OCI-LY7 (cell line): ENCODE measurements around the gene ZNF124. TPM values are rescaled to one million over a fixed set of nuclear protein-coding genes. Genes with fewer than 3 reads are reported as not detected.
A peak's percentile ranks its signal among the peaks of the same experiment; 100 is the strongest.

ENCODE experiments used
- BruUV-seq: library from RNA; stranded (reverse); fragments of 400-500 nt; replicated peaks from 2 replicates; lab custom pipeline; 2021; lab: Mats Ljungman, UMichigan
- CTCF ChIA-PET: fragments of 300-600 bp; sonication (Branson Sonifier 250); formaldehyde crosslinking; loops from one replicate; lab custom pipeline; 2022; ENCODE audit warnings: antibody characterized with exemption; ENCODE audit not compliant: unreplicated experiment; lab: Charles Lee
- POLR2A ChIA-PET: fragments of 300-600 bp; sonication (Branson Sonifier 250); formaldehyde crosslinking; loops from one replicate; lab custom pipeline; 2022; ENCODE audit warnings: antibody characterized with exemption; lab: Charles Lee
- DNase-seq: peaks from one replicate; pipeline ENCODE4 v3.0.0-alpha.2; 2015; ENCODE audit warnings: low spot score
- H2AFZ ChIP-seq: fragments of 200-600 bp; sonication (generic), shearing (Covaris generic); 2 replicates; pipeline ENCODE4 v1.6.1; 2014; ENCODE audit warnings: mild to moderate bottlenecking, antibody characterized with exemption, low read length, moderate library complexity
- H3K27ac ChIP-seq: fragments of 200-600 bp; sonication (generic); 2 replicates; pipeline ENCODE4 v1.5.1; 2014; ENCODE audit warnings: mixed run types, low read depth, mild to moderate bottlenecking, moderate library complexity, low read length, inconsistent platforms; ENCODE audit not compliant: poor library complexity, severe bottlenecking
- H3K36me3 ChIP-seq: fragments of 200-600 bp; sonication (generic); 2 replicates; pipeline ENCODE4 v1.6.1; 2014; ENCODE audit warnings: mild to moderate bottlenecking, antibody characterized with exemption, low read length, moderate library complexity, mixed read lengths; ENCODE audit not compliant: insufficient read depth
- H3K4me1 ChIP-seq: fragments of 200-600 bp; sonication (generic); 2 replicates; pipeline ENCODE4 v1.5.1; 2014; ENCODE audit warnings: mild to moderate bottlenecking, low read length; ENCODE audit not compliant: insufficient read depth, poor library complexity, severe bottlenecking
- H3K4me2 ChIP-seq: fragments of 200-600 bp; sonication (generic); 2 replicates; pipeline ENCODE4 v1.6.1; 2014; ENCODE audit warnings: mild to moderate bottlenecking, low read length
- H3K4me3 ChIP-seq: fragments of 200-600 bp; sonication (generic); 2 replicates; pipeline ENCODE4 v1.5.1; 2014; ENCODE audit warnings: mild to moderate bottlenecking, low read depth, low read length; ENCODE audit not compliant: poor library complexity, severe bottlenecking
- H3K79me2 ChIP-seq: fragments of 200-600 bp; sonication (generic); 2 replicates; pipeline ENCODE4 v1.6.1; 2016; ENCODE audit warnings: low read depth, mild to moderate bottlenecking, low read length, moderate library complexity, mixed read lengths; ENCODE audit not compliant: insufficient read depth
- H3K9me2 ChIP-seq: fragments of 200-600 bp; sonication (generic); 2 replicates; pipeline ENCODE4 v1.6.1; 2016; ENCODE audit warnings: mild to moderate bottlenecking, low read length, mixed read lengths; ENCODE audit not compliant: insufficient read depth
- H3K9me3 ChIP-seq: fragments of 200-600 bp; sonication (generic); 2 replicates; pipeline ENCODE4 v1.6.1; 2014; ENCODE audit warnings: mild to moderate bottlenecking, mixed run types, low read length, mixed read lengths
- H4K20me1 ChIP-seq: fragments of 200-600 bp; sonication (generic); 2 replicates; pipeline ENCODE4 v1.6.1; 2014; ENCODE audit warnings: mild to moderate bottlenecking, antibody characterized with exemption, low read length, moderate library complexity, mixed read lengths; ENCODE audit not compliant: insufficient read depth
- CTCF ChIP-seq: fragments of 200-600 bp; sonication (generic); conservative IDR thresholded peaks from 2 replicates; pipeline ENCODE4 v1.5.1; 2014; ENCODE audit warnings: mild to moderate bottlenecking, antibody characterized with exemption, low read length, moderate library complexity, mixed read lengths
- EZH2phosphoT487 ChIP-seq: fragments of 200-600 bp; sonication (generic); IDR thresholded peaks from 2 replicates; pipeline ENCODE4 v1.6.1; 2018; ENCODE audit warnings: low read depth, borderline replicate concordance, mild to moderate bottlenecking, mixed run types, antibody characterized with exemption, low read length, moderate library complexity, mixed read lengths
- intact Hi-C: fragments of 100-400 bp; cut with micrococcal nuclease; formaldehyde crosslinking; loops from one replicate; pipeline ENCODE4 v1.10.0; 2022; ENCODE audit not compliant: unreplicated experiment
- total RNA-seq, 2 experiments: library from RNA; depleted of rRNA in 1 of 2; stranded (reverse); fragments of >200 nt in 1 of 2; shearing (Covaris generic) in 1 of 2; gene quantifications; 2 replicates each; pipeline ENCODE4 v1.2.3, GENCODE V29; 2014 to 2022

ZNF124 gene
- total RNA-seq, 2 experiments from 2014 or later, result 29.0 to 33.3 TPM

GRCh38 chr1:247210376-247211117 lies 38.7 kb upstream of the ZNF124 start:
- Histone ChIP-seq H3K79me2 (peaks cover 46% of the 10 kb centered on the region), H3K4me2 (peak overlapping the region; percentile 94), H3K27ac (peak overlapping the region; percentile 60), H3K36me3 (peaks cover 40% of the 10 kb centered on the region), H3K4me3 (peak overlapping the region; percentile 81), H3K4me1 (peaks cover 36% of the 10 kb centered on the region), H3K9me3 (no peaks in the 10 kb centered on the region), H3K9me2 (no peaks in the 10 kb centered on the region), H2AFZ (peak overlapping the region; percentile 85), H4K20me1 (peaks cover 10% of the 10 kb centered on the region)
- peak; percentile 98 for DNase-seq
- POLR2A ChIA-PET, result interaction anchor here (0.6 to 1.5 kb wide), 8 partner anchors 11 to 326 kb away, joined by 3 to 5 read pairs (median 4); no protein-coding TSS in a partner anchor
- intact Hi-C loops, result loop anchor here (1.0 to 10.0 kb wide), 5 partner anchors 106 to 646 kb away; partner anchors contain the start of genes AHCTF1, CNST, TFB2M and ZNF496
- TF ChIP-seq EZH2phosphoT487, result no peak
- TF ChIP-seq CTCF, result no peak
- no TSS peak for BruUV-seq
- CTCF ChIA-PET, result interaction anchor here (0.6 kb wide), 1 partner anchor 327 kb away, joined by 3 read pairs; no protein-coding TSS in a partner anchor

GRCh38 chr1:247210062-247210375 lies 38.2 kb upstream of the ZNF124 start:
- Histone ChIP-seq H3K79me2 (peaks cover 48% of the 10 kb centered on the region), H3K9me2 (no peaks in the 10 kb centered on the region), H3K4me3 (peak overlapping the region; percentile 81), H2AFZ (peak overlapping the region; percentile 85; the same call in 1 of the 2 replicates), H3K36me3 (peaks cover 41% of the 10 kb centered on the region), H4K20me1 (peaks cover 10% of the 10 kb centered on the region), H3K27ac (peak overlapping the region; percentile 60), H3K9me3 (no peaks in the 10 kb centered on the region), H3K4me1 (peaks cover 36% of the 10 kb centered on the region), H3K4me2 (peak overlapping the region; percentile 94)
- no TSS peak for BruUV-seq
- POLR2A ChIA-PET, result interaction anchor here (0.6 to 1.5 kb wide), 7 partner anchors 10 to 263 kb away, joined by 3 to 5 read pairs (median 4); no protein-coding TSS in a partner anchor
- no peak for DNase-seq
- intact Hi-C loops, result loop anchor here (5.0 to 10.0 kb wide), 4 partner anchors 122 to 645 kb away; partner anchors contain the start of genes AHCTF1, CNST, TFB2M and ZNF496
- CTCF ChIA-PET, result interaction anchor here (0.6 kb wide), 1 partner anchor 326 kb away, joined by 3 read pairs; no protein-coding TSS in a partner anchor
- no peak for TF ChIP-seq CTCF
- TF ChIP-seq EZH2phosphoT487, result no peak
